Pancreas (tissue), 10 donors: ENCODE measurements around the gene RAPGEFL1. TPM values are rescaled to one million over a fixed set of nuclear protein-coding genes. Genes with fewer than 3 reads are reported as not detected.

ENCODE experiments used
- ATAC-seq, 4 donors: fragments of 200-7000 bp; cut with Tn5 transposase; one replicate each; pipeline versions ENCODE4 v1.8.0 to v1.9.1; 2020; ENCODE audit warnings: mild to moderate bottlenecking in 4 of 4, moderate library complexity in 4 of 4
- DNase-seq, 6 donors: peaks; one replicate each; pipeline ENCODE4 v3.0.0-alpha.2; 2020
- FAIRE-seq: peaks from 2 replicates; lab custom pipeline; 2012; peaks lifted over from hg19 to GRCh38; lab: Jason Lieb, UNC
- H3K27ac ChIP-seq, 4 donors: fragments of 200-600 bp; sonication (generic); 1 replicate in 3 of 4; 2 replicates in 1 of 4; pipeline versions ENCODE4 v1.5.0 to v1.8.0; 2020
- H3K27me3 ChIP-seq, 4 donors: fragments of 200-600 bp; one replicate each; pipeline ENCODE4 v1.8.0; 2021
- H3K36me3 ChIP-seq, 3 donors: fragments of 200-600 bp; sonication (generic) in 1 of 3; one replicate each; pipeline versions ENCODE4 v1.5.0 to v1.8.0; 2020 to 2021
- H3K4me1 ChIP-seq, 3 donors: fragments of 200-600 bp; one replicate each; pipeline ENCODE4 v1.8.0; 2021
- H3K4me3 ChIP-seq, 4 donors: fragments of 200-600 bp; sonication (generic) in 2 of 4; one replicate each; pipeline versions ENCODE4 v1.5.0 to v1.8.0; 2020 to 2021
- H3K9me3 ChIP-seq, 4 donors: fragments of 200-600 bp; one replicate each; pipeline ENCODE4 v1.8.0; 2021
- CTCF ChIP-seq, 4 donors: fragments of 200-600 bp; sonication (generic) in 3 of 4; IDR thresholded peaks; one replicate each; pipeline versions ENCODE4 v1.5.0 to v1.8.0; 2021; ENCODE audit warnings: antibody characterized with exemption in 4 of 4
- WGBS, 2 donors: extraction: QIAGEN DNeasy Blood & Tissue Kit; methylation state at CpG; one replicate each; pipeline ENCODE4 v1.1.7; 2013; 5-methylcytosine and 5-hydroxymethylcytosine counted together
- intact Hi-C, 3 donors: fragments of 100-400 bp; cut with DNase I; formaldehyde crosslinking; loops; one replicate each; pipeline versions ENCODE4 v1.11.1 to v1.14.2; 2022
- polyA plus RNA-seq, 2 donors: library from polyadenylated mRNA; stranded (reverse); fragments of 200-250 nt; gene quantifications; one replicate each; pipeline ENCODE4 v1.2.3, GENCODE V29; 2013
- total RNA-seq, 6 donors: library from RNA; stranded (reverse); fragmentation: NEBNext Ultra II Directional in 4 of 6; extraction: Animal tissue kit (Norgen Biotek cat#: 25700) in 4 of 6; gene quantifications; one replicate each; pipeline versions ENCODE4 v1.2.1 to v1.2.4, GENCODE V29; 2021 to 2023
- donor health status: healthy with polysubstance abuse.
- donor health status: DM: no; HTN: no; CAD: no; lungs with moderate emphysema.
- donor health status: DM: no; HTN: no; CAD: no.
- donor health status: control.
- donor health status: control.
- donor health status: Bipolar disorder and iron deficiency.
- donor health status: DM: yes; HTN: yes; CAD: no.
- donor health status: DM: no; HTN: no; CAD: no.
- donor health status: DM: no; HTN: no; CAD: no.
- donor health status: DM: yes; HTN: yes; CAD: no.

The RAPGEFL1 gene
- total and polyA plus RNA-seq, 8 donors, result 2.6 to 10.6 (median 4.4) TPM

GRCh38 chr17:40159456-40159855 is 17.8 kb upstream of the RAPGEFL1 start:
- TF ChIP-seq CTCF (IDR thresholded peaks at IDR 0.05), result no peak
- Histone ChIP-seq H3K4me3 (no peak overlapping the region), H3K9me3 (no peaks in the 10 kb centered on the region), H3K36me3 (peaks cover 0 to 44% (median 23%) of the 10 kb centered on the region in 3 donors), H3K27me3 (no peaks in the 10 kb centered on the region), H3K4me1 (no peaks in the 10 kb centered on the region), H3K27ac (no peak overlapping the region)
- intact Hi-C loops, result no loop called here
- ATAC-seq, result no peak
- peak in 1 of 6 donors; percentile 6 for DNase-seq
- FAIRE-seq, result no peak
- WGBS, 2 donors, result 85 to 93% methylated on average over 6 of the region's 6 CpGs

GRCh38 chr17:40167685-40168261 is 9.5 kb upstream of the RAPGEFL1 start:
- Histone ChIP-seq H3K27me3 (no peaks in the 10 kb centered on the region), H3K9me3 (no peaks in the 10 kb centered on the region), H3K4me3 (no peak overlapping the region), H3K27ac (peak overlapping the region in 1 of 4 donors; percentile 0), H3K4me1 (no peaks in the 10 kb centered on the region), H3K36me3 (peaks cover 6 to 62% (median 47%) of the 10 kb centered on the region in 3 donors)
- intact Hi-C loops, result loop anchor here (5.0 to 10.0 kb wide), 5 partner anchors 53 to 173 kb away; no protein-coding TSS in a partner anchor
- no peak for ATAC-seq
- 86 to 88% methylated on average over 3 of the region's 3 CpGs for WGBS, 2 donors
- no peak for FAIRE-seq
- TF ChIP-seq CTCF (IDR thresholded peaks at IDR 0.05), result no peak
- DNase-seq, result no peak

GRCh38 chr17:40168262-40168832 is 8.9 kb upstream of the RAPGEFL1 start:
- ATAC-seq (peak; percentile 79 to 97 (median 92)), FAIRE-seq (peak; percentile 61), DNase-seq (peak in 3 of 6 donors; percentile 28 to 51 (median 31))
- TF ChIP-seq CTCF (IDR thresholded peaks at IDR 0.05), result peak; percentile 53 to 73 (median 62)
- intact Hi-C loops, result loop anchor here (5.0 to 10.0 kb wide), 5 partner anchors 54 to 174 kb away; no protein-coding TSS in a partner anchor
- no peaks in the 10 kb centered on the region for H3K4me1 ChIP-seq
- H3K27ac ChIP-seq, result peak overlapping the region in 1 of 4 donors; percentile 0
- no peak overlapping the region for H3K4me3 ChIP-seq
- no peaks in the 10 kb centered on the region for H3K27me3 ChIP-seq
- WGBS, 2 donors, result 32 to 34% methylated on average over 11 of the region's 11 CpGs
- no peaks in the 10 kb centered on the region for H3K9me3 ChIP-seq
- peaks cover 6 to 57% (median 41%) of the 10 kb centered on the region in 3 donors for H3K36me3 ChIP-seq

GRCh38 chr17:40170325-40170724 is 6.9 kb upstream of the RAPGEFL1 start:
- TF ChIP-seq CTCF (IDR thresholded peaks at IDR 0.05), result no peak
- DNase-seq (no peak), ATAC-seq (no peak), FAIRE-seq (no peak)
- WGBS, 2 donors, result 95 to 98% methylated on average over 2 of the region's 2 CpGs
- Histone ChIP-seq H3K27ac (no peak overlapping the region), H3K27me3 (no peaks in the 10 kb centered on the region), H3K4me3 (no peak overlapping the region), H3K4me1 (no peaks in the 10 kb centered on the region), H3K9me3 (no peaks in the 10 kb centered on the region), H3K36me3 (peaks cover 6 to 38% (median 34%) of the 10 kb centered on the region in 3 donors)
- intact Hi-C loops, result no loop called here

- Histone ChIP-seq H3K4me3 (no peak overlapping the region), H3K27ac (no peak overlapping the region), H3K36me3 (peaks cover 6 to 35% (median 34%) of the 10 kb centered on the region in 3 donors), H3K27me3 (no peaks in the 10 kb centered on the region), H3K4me1 (peaks cover 0 to 1% (median 0%) of the 10 kb centered on the region in 3 donors), H3K9me3 (no peaks in the 10 kb centered on the region)
- ATAC-seq (no peak), DNase-seq (peak in 1 of 6 donors; percentile 10), FAIRE-seq (no peak)
- TF ChIP-seq CTCF (IDR thresholded peaks at IDR 0.05), result no peak
- WGBS, 2 donors, result 93% methylated on average over 1 of the region's 1 CpG
- intact Hi-C loops, result no loop called here
Observed at GRCh38 chr17:40171750-40172149, 5.5 kb upstream of the RAPGEFL1 start.
